Endothelial cell of umbilical vein (primary cell): ENCODE results near the gene IQSEC3.

Experiments used
- FOS ChIP-seq: IDR thresholded peaks from 2 replicates; pipeline ENCODE4 v1.6.1; 2011; ENCODE audit warnings: mild to moderate bottlenecking, low read length, moderate library complexity, borderline replicate concordance; ENCODE audit not compliant: insufficient read depth
- MYC ChIP-seq: IDR thresholded peaks from one replicate; pipeline ENCODE4 v1.6.1; 2011; ENCODE audit warnings: mild to moderate bottlenecking, low read depth, low read length
- POLR2A ChIP-seq: IDR thresholded peaks from 2 replicates; pipeline ENCODE4 v1.6.1; 2012; ENCODE audit warnings: low read depth, mild to moderate bottlenecking, control low read depth, low read length
- TF ChIP-seq, protein P1 (sequence below), 2 donors: IDR thresholded peaks; 1 replicate in 1 of 2; 2 replicates in 1 of 2; pipeline ENCODE4 v1.5.1; 2011; ENCODE audit warnings: low read length in 2 of 2, mild to moderate bottlenecking in 2 of 2, moderate library complexity in 2 of 2, control low read depth in 1 of 2, inconsistent platforms in 1 of 2, low read depth in 1 of 2; ENCODE audit not compliant: insufficient read depth in 1 of 2; ENCODE audit errors: extremely low read depth in 1 of 2
- TF ChIP-seq, protein P2 (sequence below): IDR thresholded peaks from 2 replicates; pipeline ENCODE4 v1.6.1; 2011; ENCODE audit not compliant: insufficient read depth, insufficient read length

DNA sequence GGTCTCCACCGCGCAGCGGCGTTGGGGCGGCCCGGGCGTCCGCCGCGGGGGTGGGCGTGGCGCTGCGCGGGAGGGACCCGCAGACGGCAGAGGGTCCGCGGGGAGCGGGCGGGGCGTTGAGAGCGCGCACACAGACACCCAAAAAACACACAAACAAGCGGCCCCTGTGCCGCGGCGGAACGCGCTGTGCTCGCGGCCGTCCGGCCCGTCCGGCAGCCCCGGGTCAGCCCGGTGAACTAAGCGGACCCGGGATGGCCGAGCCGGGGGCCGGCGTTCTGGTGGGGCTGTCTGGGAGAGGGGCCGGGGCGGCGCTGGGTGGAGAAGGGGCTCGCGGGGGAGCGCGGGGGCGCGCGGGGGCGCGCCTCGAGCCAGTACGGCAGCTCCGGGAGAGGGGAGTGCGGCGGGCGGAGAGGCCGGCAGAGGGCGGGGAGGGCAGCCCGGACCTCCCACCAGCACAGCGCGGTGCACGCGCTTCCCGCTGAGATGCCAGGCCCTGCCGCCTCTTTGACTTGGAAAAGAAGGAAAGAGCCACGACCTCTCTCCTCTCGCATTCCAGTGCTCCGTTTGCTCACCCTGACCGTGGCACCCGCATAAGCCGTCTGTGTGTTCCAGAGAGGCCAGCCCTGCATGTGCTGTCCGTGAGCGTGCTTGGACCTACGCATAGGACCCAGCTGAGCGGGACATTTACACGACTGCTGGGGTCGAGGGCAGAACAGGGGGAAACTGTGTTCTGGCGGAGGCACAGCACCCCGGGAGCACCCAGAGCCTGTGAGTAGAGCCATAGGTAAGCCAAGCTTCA, 137.1 kb downstream of the IQSEC3 start:
- no peak for TF ChIP-seq MYC
- TF ChIP-seq, protein P1, sequence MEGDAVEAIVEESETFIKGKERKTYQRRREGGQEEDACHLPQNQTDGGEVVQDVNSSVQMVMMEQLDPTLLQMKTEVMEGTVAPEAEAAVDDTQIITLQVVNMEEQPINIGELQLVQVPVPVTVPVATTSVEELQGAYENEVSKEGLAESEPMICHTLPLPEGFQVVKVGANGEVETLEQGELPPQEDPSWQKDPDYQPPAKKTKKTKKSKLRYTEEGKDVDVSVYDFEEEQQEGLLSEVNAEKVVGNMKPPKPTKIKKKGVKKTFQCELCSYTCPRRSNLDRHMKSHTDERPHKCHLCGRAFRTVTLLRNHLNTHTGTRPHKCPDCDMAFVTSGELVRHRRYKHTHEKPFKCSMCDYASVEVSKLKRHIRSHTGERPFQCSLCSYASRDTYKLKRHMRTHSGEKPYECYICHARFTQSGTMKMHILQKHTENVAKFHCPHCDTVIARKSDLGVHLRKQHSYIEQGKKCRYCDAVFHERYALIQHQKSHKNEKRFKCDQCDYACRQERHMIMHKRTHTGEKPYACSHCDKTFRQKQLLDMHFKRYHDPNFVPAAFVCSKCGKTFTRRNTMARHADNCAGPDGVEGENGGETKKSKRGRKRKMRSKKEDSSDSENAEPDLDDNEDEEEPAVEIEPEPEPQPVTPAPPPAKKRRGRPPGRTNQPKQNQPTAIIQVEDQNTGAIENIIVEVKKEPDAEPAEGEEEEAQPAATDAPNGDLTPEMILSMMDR (IDR thresholded peaks at IDR 0.05; ENCODE audit: extremely low read depth in 1 of 2, insufficient read depth in 1 of 2, low read depth in 1 of 2, low read length in 2 of 2) = no peak
- TF ChIP-seq FOS = no peak
- TF ChIP-seq POLR2A = no peak
- TF ChIP-seq, protein P2, sequence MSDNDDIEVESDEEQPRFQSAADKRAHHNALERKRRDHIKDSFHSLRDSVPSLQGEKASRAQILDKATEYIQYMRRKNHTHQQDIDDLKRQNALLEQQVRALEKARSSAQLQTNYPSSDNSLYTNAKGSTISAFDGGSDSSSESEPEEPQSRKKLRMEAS = no peak
